Endometrium (tissue), 2 donors: ENCODE results near the gene CRIP1.

ENCODE experiments used
- FAIRE-seq: peaks from 2 replicates; lab custom pipeline; 2012; peaks lifted over from hg19 to GRCh38; lab: Jason Lieb, UNC
- donor health status: control.
- donor health status: control.

Gene CRIP1

DNA sequence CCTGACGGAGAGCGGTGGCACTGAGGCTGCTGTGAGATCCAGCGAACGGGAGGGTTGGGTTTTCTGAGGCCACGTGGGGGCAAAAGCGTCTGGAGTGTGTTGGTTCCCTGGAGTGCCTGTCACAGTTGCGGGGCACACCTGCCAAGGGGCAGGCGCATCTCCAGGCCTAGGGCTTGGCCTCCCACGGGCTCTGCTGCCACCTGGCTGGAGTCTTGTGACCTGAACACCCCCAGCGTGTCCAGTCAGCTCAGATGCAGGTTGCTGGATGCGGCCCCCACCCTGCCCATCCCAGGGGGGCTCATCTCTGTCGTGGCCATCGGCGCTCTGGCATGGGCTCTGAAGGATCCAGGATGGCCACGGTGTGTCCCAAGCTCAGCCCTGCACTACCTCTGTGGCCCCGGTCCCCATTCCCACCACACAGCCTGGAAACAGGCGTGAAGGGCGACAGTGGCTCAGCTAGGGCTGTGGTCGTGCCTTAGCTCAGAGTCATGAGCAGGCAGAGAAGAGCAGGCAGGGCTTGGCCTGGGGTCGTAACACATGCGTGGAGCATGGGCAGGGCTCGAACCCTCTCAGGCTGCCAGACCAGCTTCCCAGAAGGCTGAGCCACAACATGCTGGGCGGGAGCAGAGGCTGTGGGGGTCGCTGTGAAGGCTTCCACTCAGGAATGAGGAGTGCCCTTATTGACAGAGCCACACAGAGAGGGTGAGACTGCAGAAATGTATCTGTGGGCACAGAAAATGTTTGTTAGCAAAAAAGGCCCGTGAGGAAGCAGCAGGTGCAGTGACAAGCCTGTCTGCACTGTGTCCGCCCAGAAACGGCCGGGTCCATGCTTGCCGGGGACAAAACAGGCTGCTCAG lies 35.6 kb upstream of the CRIP1 start:
- no peak for FAIRE-seq

DNA sequence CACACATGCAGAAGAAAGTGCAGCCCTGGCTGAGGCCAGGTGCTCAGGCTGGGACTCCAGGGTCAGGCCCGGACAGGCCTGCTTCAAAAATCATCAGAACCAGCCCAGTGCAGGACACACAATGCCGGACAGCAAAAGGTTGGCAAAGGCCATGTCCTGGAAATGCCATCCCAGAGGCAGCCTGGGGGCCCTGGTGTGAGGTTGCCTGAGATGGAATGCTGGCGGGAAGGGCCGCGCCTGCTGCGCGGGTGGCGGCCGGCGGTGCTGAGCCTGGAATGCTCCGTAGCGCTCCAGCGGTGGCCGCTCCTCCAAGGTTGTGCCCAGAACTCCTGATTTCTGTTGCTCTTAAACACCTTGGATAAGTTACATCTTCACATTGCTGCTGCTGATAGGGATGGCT lies 33.7 kb upstream of the CRIP1 start:
- FAIRE-seq: no peak

DNA sequence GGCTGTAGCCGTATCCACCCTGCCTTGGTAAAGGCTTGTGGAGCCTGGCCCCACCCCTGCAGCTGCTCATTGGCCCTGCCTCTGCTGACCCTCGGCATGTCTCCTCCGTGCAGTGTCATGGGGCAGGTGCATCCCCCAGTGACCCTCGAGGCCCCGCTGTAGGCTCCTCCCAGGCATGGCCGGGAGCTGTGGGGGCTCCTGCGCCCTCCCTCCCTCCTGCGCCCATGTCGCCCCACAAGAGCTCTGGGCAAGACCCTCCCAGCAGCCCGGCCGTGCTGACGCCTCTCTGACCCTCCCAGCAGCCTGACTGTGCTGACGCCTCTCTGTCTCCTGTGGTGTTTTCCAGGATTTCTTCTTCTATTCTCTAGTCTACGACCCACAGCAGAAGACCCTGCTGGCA lies 32.8 kb upstream of the CRIP1 start:
- FAIRE-seq: no peak

DNA sequence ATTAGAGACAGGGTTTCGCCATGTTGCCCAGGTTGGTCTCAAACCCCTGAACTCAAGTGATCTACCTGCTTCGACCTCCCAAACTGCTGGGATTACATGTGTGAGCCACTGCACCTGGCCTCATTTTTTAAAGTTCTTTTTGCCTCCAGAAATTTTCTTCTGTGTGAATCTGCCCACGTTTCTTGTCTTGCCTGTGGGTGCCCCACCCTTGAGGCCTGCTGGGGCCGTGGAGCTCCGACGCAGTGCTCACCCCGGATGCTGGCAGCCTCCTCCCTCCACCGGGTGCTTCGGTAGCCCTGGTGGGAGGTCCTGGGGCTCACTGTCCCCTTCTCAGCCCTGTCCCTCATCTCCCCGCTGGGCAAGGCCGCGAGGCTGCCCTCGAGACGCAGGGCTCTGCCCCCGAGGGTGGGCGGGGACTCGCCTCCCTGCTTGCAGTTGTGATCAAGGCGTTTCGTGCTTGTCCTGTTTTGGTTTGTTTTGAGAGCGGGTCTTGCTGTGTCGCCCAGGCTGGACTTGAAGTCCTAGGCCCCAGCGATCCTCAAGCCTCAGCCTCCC lies 31.5 kb upstream of the CRIP1 start:
- no peak for FAIRE-seq

DNA sequence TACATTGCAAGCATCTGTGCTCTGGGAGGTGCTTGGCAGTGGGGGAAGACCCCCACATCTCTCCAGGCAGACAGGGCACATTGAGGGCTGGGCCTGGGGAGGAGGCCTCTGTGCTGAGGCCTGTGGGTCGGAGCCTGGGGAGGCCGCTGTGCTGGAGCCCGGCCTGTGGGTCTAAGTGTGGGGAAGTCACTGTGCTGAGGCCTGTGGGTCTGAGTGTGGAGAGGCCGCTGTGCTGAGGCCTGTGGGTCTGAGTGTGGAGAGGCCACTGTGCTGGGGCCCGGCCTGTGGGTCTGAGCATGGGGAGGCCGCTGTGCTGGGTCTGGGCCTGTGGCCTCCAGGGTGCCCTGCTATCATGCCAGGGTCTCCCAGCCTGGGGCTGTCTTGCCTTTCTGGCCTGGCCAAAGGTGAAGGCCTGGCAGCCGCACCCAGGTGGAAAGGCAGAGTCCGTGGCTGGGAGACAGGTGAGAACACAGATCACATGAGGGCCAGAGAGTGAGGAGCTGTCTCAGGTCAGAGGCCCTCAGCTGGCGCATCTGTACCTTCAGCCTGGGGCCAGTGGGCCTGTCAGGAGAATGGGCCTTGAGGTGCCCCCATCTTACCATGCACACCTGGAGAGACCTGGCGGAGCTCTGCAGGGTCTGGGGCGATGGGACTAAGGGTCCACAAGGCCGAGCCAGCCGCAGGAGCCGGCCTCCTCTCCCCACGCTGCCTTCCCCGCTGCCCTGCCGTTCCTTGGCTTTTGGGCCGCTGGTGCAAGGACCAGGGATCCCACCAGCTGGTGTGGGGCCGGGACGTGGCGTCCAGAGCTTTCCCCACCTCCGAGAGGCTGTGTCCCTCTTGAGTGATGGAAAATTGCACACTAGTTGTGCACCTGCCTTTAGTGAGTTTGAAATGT lies 30.7 kb upstream of the CRIP1 start:
- no peak for FAIRE-seq

DNA sequence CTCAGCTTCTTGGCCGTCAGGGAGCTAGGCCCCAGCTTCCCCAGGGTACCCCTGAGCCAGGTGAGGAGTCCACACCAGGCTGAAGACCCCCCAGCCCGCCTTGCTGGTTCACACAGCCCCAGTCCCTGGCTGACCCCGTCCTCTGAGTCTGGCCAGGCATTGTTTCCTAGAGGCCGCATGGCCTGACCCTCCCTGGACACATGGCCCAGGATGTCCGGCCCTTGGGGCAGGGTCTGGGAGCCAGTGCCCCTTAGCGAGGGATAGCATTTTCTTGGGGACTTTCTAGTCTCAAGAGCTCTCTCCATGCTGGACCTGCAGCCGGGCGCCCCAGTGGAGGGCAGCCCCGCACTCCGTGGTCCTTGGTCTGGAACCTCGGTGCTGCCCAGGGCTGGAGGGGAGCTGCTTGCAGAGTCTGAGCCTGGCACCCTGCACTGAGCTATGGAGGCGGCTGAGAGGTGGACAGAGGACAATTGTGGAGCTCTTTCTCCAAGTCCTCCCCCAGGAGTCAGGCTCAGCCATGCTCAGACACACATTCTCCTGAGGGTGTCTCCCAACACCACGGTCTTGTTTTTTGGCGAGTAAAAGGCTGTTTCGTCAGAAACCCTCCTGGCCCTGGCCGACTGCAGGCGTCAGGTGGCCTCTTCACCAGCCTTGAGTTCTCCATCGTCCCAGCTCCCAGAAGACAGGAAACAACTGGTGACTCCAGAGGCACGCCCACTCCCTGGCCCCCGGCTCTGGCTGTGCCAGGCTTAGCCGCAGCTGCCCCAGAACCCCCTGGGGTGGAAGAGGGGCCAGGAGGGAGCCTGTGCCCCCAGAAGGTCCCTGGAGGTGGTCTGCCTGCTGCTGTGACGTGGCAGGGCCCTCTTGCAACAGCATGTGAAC lies 29.7 kb upstream of the CRIP1 start:
- no peak for FAIRE-seq

DNA sequence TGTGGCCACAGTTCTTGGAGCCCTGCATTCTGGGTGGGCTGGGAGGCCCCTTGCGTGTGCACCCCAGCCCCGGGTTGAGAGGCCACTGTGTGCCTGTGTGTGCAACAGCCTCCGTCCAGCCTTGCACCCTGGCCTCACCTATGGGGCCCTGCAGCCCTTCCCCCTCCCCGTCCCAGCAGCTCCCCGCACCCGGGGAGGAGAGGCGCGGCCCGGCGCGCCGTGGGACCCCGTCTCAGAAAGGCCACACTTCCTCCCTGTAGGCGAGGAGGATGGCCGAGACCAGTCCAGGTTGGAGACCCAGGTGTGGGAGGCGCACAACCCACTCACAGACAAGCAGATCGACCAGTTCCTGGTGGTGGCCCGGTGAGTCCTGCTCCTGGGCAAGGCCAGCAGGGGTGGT lies 28.7 kb upstream of the CRIP1 start:
- FAIRE-seq: no peak

DNA sequence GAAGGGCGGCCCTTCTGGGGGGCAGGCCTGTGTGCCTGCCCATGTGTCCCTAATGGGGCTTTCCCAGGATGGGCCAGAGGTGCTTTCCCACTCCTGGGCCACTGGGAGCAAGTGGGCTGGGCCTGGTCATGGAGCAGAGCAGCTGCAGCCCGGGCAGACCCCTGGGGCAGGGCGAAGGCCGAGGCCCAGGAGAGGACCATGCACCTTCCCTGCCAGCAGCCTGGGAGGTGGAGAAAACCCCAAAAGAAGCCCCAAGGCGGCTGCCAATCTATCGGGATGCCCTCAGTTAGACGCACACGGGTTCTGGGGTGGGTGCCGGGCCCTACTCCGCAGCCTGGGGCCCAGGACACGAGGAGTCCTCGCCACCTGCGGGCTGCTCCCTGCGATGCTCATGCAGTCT lies 28.1 kb upstream of the CRIP1 start:
- FAIRE-seq: no peak

DNA sequence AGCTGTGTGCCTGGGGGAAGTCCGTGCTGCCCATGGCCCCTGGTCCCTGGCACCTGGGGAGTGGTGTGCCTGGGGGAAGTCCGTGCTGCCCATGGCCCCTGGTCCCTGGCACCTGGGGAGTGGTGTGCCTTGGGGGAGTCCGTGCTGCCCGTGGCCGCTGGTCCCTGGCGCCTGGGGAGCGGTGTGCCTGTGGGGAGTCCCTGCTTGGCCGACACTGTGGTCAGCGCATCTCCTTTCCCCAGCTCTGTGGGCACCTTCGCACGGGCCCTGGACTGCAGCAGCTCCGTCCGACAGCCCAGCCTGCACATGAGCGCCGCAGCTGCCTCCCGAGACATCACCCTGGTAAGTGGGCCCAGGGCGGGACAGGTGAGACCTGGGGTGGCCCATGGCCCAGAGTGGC lies 26.6 kb upstream of the CRIP1 start:
- FAIRE-seq: no peak

DNA sequence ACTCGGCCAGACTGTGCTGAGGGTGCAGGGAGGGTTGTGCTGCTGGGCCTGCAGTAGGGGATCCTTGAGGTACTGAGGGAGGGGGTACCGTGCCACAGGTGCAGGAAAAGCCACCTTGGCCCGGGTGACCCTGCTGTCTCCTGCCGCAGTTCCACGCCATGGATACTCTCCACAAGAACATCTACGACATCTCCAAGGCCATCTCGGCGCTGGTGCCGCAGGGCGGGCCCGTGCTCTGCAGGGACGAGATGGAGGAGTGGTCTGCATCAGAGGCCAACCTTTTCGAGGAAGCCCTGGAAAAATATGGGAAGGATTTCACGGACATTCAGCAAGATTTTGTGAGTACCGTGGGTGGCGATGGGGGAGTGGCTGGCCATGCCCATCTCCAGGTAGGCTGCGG lies 26.1 kb upstream of the CRIP1 start:
- no peak for FAIRE-seq

DNA sequence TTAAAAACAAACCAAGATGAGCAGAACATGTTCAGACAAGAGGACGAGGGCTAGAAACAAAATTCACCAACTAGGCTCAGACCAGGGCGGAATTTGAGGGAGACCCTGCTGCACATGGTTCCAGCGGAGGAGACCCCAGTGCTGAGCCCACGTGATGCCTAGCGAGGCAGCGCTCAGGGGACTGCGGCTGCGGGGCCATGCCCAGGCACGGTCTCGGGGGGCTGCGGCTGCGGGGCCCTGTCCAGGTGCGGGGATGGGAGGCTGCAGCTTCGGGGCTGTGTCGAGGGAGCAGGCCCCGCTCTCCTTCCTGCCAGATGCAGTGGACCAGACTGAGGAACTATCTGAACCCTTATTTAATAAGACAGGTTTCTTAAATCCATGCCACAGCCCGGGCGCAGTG lies 24.8 kb upstream of the CRIP1 start:
- no peak for FAIRE-seq

DNA sequence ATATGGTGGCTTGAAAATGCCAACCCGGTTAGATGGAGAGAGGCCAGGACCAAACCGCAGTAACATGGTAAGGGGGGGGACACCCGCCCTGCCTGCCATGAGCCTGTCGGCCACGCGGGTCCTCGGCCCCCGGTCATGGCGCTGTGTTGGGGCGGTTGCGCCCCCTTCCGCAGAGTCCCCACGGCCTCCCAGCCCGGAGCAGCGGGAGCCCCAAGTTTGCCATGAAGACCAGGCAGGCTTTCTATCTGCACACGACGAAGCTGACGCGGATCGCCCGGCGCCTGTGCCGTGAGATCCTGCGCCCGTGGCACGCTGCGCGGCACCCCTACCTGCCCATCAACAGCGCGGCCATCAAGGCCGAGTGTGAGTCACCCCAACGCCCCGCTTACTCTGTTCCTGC lies 22.2 kb upstream of the CRIP1 start:
- no peak for FAIRE-seq

DNA sequence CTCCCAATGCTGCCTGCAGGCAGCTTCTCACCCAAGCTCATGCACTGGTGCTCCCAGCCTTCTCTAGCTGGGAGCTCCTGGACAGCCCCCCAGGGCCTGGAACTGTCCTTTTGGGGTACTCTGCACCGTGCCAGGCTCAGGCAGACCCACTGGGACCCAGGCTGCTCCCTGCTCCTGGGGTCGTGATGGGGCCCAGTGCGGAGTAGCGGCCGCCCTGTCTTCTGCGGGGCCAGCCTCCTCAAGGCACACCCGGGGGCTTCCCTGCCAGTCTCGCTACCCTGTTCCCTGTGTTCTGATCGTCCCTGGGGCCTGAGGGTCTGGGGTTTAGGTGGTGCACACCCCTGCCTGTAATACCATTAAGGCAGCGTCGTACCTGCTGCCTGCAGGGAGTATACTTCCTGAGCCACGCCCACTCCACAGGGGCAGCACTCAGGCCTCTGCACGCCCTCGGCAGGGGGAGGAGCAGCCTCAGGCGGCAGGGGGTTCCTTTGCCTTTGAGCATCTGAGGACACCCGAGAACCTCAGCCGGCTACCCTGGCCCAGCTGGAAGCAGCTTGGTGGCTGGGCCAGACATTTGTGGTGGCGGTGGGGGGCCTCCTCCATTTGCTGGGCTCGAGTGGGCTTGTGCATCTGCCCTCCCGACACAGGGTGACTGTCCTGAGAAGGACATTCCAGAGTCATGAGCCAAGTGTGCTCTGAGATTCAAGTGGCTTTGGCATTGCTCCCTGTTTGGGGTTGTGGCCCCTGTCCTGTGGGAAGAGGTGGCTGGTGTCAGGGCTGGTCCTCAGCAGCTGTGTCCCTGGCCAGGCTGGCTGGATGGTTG lies 21.3 kb upstream of the CRIP1 start:
- FAIRE-seq: no peak

DNA sequence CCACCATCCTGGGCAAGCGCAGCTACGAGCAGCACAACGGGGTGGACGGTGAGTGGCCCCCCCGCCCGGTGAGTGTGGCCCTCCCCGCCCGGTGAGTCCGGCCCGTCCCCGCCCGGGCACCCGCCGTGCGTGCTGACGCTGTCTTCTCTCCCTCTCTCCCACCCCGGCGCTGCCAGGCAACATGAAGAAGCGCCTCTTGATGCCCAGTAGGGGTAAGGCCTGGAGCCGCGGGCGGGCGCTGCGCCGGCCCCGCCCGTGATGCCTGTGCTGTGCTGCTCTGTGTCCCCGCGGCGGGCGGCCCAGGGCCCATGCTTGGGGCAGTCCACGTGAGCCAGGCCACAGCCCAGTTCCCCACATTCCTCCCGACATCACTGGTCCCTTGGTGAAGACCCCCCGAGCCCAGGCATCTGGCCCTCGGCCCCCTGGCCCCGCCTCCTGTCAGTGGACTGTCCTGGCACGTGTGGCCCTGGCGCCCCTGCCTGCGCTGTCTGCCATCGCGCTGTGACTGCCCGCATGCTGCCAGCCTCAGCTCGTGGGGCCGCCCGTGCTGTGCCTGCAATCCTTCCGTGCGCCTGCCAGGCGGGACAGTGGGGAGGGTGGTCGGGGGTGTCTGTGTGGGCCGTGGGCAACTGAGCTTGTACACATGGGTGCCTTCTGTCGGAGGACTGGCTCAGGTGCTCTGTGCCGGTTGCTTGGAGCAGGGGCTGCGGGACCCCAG lies 20.0 kb upstream of the CRIP1 start:
- FAIRE-seq: no peak

DNA sequence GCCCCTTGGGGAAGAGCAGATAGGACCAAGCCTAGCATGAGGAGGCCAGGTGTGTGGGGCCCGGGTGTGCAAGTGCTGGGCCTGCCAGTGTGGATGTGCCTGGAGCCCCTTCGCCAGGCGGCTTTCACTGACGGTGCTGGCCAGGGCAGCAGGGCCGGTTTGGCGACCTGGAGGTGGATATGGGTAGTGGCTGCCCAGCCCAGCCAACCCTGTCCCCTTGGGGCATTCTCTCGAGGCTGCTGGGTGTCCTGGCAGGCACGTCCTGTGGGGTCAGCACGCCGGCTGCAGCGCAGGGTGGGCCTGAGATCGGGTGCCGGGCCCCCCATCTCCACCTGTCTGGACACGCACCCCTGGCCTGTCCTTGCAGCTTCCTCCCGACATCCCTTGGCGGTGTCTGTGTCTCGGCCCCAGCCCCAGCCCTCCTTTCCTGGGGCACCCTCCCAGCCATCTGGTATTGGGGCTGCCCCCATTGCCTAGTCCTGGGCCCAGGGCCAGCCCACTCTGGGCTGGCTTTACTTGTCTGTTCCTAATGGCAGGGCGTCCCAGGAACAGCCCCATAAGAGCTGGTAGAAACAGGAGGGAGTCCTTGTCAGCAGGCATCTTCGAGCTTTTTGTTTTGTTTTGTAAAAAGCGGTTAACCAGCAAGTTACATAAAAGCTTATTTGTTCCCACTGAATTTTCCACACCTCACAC lies 19.3 kb upstream of the CRIP1 start:
- no peak for FAIRE-seq

DNA sequence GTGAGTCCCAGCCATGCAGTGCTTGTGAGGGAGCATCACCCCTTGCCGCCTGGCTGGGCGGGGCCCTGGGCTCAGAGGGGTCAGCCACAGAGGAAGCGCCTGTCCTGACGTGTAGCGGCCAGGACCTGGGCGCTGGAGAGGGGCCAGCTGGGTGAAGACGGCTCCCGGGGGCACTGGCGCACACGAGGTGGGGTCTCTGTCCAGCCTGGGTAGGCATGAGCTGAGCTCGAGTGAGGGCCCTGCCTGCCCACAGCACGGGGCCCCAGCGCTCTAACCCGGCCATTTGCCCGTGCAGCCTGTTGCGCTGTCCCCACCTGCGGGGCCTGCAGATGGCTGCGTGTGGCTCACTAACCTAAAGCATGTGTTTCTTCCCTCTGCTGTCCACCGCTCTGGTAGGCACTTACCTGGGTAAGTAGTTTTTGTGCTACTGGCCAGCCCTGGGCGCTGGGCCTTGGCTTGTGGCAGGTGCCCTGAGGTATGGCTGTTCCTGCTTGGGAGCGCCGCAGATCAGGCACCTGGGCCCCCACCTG lies 18.7 kb upstream of the CRIP1 start:
- FAIRE-seq: no peak

DNA sequence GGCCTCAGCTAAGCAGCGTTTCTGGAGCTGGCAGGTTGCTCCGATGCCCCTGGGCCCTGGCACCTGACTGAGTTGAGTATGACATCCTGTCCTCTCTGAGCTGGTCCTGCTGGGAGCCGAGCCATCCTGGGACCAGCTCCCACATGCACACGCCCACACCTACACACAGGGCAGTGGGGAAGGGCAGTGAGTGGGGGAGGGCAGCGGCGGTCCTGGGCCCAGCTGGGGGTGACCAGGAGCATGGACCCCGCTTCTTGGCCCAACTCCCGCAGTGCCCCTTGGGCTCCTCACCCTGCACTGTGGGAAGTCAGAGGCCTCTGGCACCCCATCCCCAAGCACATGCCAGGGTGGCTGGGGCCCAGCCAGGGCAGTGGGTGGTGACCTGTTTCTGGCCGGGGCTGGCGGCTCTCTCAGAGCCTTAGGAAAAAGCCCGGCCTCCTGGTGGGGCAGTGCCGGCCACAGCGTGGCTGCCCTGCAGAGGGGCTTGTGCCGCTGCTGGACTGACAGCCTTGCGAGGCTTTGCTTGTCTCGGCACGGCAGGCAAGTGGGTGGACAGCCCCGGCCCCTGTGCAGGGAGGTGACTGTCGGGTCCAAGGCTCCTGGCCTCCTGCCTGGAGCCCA lies 18.0 kb upstream of the CRIP1 start:
- no peak for FAIRE-seq

DNA sequence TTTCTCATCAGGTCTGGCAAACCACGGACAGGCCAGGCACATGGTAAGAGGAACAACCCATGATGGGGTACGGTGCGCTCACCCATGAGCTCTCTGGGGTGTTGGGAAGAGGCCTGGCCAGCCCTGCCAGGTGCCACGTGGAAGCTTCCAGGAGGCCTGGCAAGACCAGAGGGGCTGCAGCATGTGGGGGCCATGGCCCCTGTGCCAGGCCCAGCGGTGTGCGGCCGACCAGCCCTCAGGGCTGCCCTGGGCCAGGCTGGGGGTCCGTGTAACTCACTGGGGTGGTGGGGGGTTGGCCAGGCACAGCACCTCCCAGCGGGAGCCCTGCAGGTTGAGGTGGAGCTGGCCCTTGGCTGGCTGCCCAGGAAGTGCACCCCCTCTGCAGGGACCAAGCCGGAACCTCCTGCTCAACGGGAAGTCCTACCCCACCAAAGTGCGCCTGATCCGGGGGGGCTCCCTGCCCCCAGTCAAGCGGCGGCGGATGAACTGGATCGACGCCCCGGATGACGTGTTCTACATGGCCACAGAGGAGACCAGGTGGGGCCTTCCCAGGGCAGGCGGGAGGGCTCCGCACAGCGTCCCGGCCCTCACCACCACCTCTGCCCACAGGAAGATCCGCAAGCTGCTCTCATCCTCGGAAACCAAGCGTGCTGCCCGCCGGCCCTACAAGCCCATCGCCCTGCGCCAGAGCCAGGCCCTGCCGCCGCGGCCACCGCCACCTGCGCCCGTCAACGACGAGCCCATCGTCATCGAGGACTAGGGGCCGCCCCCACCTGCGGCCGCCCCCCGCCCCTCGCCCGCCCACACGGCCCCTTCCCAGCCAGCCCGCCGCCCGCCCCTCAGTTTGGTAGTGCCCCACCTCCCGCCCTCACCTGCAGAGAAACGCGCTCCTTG lies 17.0 kb upstream of the CRIP1 start:
- no peak for FAIRE-seq
